Measurements from ENCODE around the gene SP1.
"Not testable (repeated sequence)": the region's sequence is repeated elsewhere in the genome, so short reads cannot be mapped to it uniquely, and the experiment has no call there.

DNA sequence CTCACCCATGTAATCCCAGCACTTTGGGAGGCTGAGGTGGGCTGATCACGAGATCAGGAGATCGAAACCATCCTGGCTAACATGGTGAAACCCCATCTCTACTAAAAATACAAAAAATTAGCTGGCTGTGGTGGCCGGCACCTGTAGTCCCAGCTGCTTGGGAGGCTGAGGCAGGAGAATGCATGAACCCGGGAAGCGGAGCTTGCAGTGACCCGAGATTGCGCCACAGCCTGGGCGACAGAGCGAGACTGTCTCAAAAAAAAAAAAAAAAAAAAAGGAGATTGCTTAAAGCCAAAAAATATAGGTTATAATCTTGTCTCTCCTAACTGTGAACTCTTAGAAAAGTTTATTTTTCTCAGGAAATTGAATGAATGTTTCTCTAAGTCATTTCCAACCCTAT, 55.4 kb downstream of the SP1 start:
- TF ChIP-seq POLR2A (IDR thresholded peaks at IDR 0.05; ENCODE audit: borderline replicate concordance, extremely low read depth, insufficient read depth, insufficient read length); POLR2AphosphoS5 (IDR thresholded peaks at IDR 0.05; ENCODE audit: low read depth, low read length): not testable (repeated sequence)
- TF ChIP-seq, protein P1, sequence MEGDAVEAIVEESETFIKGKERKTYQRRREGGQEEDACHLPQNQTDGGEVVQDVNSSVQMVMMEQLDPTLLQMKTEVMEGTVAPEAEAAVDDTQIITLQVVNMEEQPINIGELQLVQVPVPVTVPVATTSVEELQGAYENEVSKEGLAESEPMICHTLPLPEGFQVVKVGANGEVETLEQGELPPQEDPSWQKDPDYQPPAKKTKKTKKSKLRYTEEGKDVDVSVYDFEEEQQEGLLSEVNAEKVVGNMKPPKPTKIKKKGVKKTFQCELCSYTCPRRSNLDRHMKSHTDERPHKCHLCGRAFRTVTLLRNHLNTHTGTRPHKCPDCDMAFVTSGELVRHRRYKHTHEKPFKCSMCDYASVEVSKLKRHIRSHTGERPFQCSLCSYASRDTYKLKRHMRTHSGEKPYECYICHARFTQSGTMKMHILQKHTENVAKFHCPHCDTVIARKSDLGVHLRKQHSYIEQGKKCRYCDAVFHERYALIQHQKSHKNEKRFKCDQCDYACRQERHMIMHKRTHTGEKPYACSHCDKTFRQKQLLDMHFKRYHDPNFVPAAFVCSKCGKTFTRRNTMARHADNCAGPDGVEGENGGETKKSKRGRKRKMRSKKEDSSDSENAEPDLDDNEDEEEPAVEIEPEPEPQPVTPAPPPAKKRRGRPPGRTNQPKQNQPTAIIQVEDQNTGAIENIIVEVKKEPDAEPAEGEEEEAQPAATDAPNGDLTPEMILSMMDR (IDR thresholded peaks at IDR 0.05 in 2 of 3, conservative IDR thresholded peaks at IDR 0.05 in 1 of 3; ENCODE audit: borderline replicate concordance in 1 of 3, insufficient read depth in 1 of 3, low read depth in 2 of 3, low read length in 2 of 3) = not testable (repeated sequence)
